Parathyroid adenoma (tissue), 2 donors: Measurements from ENCODE around the gene MRPL53.

Experiments
- H2AFZ ChIP-seq: fragments of 300-600 bp; sonication (generic); one replicate; pipeline ENCODE4 v1.7.0; 2017; ENCODE audit warnings: antibody characterized with exemption, mild to moderate bottlenecking
- H3K27ac ChIP-seq: fragments of 300-600 bp; sonication (generic); one replicate; pipeline ENCODE4 v1.7.0; 2017
- H3K27me3 ChIP-seq: fragments of 300-600 bp; sonication (generic); one replicate; pipeline ENCODE4 v1.7.0; 2017; ENCODE audit warnings: low read length; ENCODE audit not compliant: control insufficient read depth, insufficient read depth
- H3K36me3 ChIP-seq: fragments of 300-600 bp; sonication (generic); one replicate; pipeline ENCODE4 v1.7.0; 2017; ENCODE audit warnings: low read length; ENCODE audit not compliant: control insufficient read depth, insufficient read depth
- H3K4me1 ChIP-seq: fragments of 300-600 bp; sonication (generic); one replicate; pipeline ENCODE4 v1.7.0; 2017; ENCODE audit warnings: control low read depth
- H3K4me2 ChIP-seq: fragments of 300-600 bp; sonication (generic); one replicate; pipeline ENCODE4 v1.7.0; 2017; ENCODE audit warnings: low read length
- H3K4me3 ChIP-seq: fragments of 300-600 bp; sonication (generic); one replicate; pipeline ENCODE4 v1.7.0; 2017; ENCODE audit warnings: low read depth, low read length
- H3K79me2 ChIP-seq: fragments of 300-600 bp; sonication (generic); one replicate; pipeline ENCODE4 v1.7.0; 2017; ENCODE audit warnings: control low read depth
- H3K9ac ChIP-seq: fragments of 300-600 bp; sonication (generic); one replicate; pipeline ENCODE4 v1.7.0; 2017; ENCODE audit warnings: mild to moderate bottlenecking
- H3K9me3 ChIP-seq: fragments of 300-600 bp; sonication (generic); one replicate; pipeline ENCODE4 v1.7.0; 2017; ENCODE audit warnings: low read length; ENCODE audit not compliant: control insufficient read depth
- CTCF ChIP-seq: fragments of 300-600 bp; sonication (generic); IDR thresholded peaks from one replicate; pipeline ENCODE4 v1.7.0; 2017; ENCODE audit warnings: antibody characterized with exemption, mild to moderate bottlenecking
- donor health status: primary hyperparathyroidism.

The MRPL53 gene

GRCh38 chr2:74458938-74459363 is 13.5 kb downstream of the MRPL53 start:
- H3K27me3 ChIP-seq: no peaks in the 10 kb centered on the region
- H3K27ac ChIP-seq: peak overlapping the region; percentile 86
- peak overlapping the region; percentile 77 for H2AFZ ChIP-seq

GRCh38 chr2:74458132-74458937 is 14.1 kb downstream of the MRPL53 start, which contains the start of gene WBP1:
WBP1 (plus strand) TSS chr2:74458438; CDS start chr2:74458603, 165 bp downstream.
- peak within 1 kb of the TSS; percentile 78 for H3K9ac ChIP-seq
- no peak for TF ChIP-seq CTCF
- H3K27ac ChIP-seq: peak within 1 kb of the TSS; percentile 99
- peaks cover 6% of the 10 kb centered on the region for H3K79me2 ChIP-seq
- H3K4me2 ChIP-seq: peak within 1 kb of the TSS; percentile 96
- no peaks in the 10 kb centered on the region for H3K36me3 ChIP-seq
- H3K4me1 ChIP-seq: peaks cover 22% of the 10 kb centered on the region
- no peaks in the 10 kb centered on the region for H3K27me3 ChIP-seq
- no peaks in the 10 kb centered on the region for H3K9me3 ChIP-seq
- H3K4me3 ChIP-seq: peak within 1 kb of the TSS; percentile 90
- H2AFZ ChIP-seq: peak within 1 kb of the TSS; percentile 91

More at GRCh38 chr2:74458938-74459363, 13.5 kb downstream of the MRPL53 start:
- Histone ChIP-seq H3K4me3 (peak overlapping the region; percentile 90), H3K79me2 (peaks cover 7% of the 10 kb centered on the region), H3K4me2 (peak overlapping the region; percentile 93), H3K9ac (peak overlapping the region; percentile 63), H3K9me3 (no peaks in the 10 kb centered on the region), H3K36me3 (no peaks in the 10 kb centered on the region), H3K4me1 (peaks cover 24% of the 10 kb centered on the region)
- no peak for TF ChIP-seq CTCF

- H2AFZ ChIP-seq: peak overlapping the region; percentile 91
- H3K4me1 ChIP-seq: peaks cover 22% of the 10 kb centered on the region
- TF ChIP-seq CTCF: no peak
- H3K9ac ChIP-seq: peak overlapping the region; percentile 78
- no peaks in the 10 kb centered on the region for H3K9me3 ChIP-seq
- H3K4me3 ChIP-seq: peak overlapping the region; percentile 90
- H3K27ac ChIP-seq: peak overlapping the region; percentile 99
- H3K36me3 ChIP-seq: no peaks in the 10 kb centered on the region
- H3K79me2 ChIP-seq: peaks cover 6% of the 10 kb centered on the region
- H3K27me3 ChIP-seq: no peaks in the 10 kb centered on the region
- peak overlapping the region; percentile 96 for H3K4me2 ChIP-seq
These were observed 14.8 kb downstream of the MRPL53 start for GRCh38 chr2:74457549-74458131.

- H2AFZ ChIP-seq: peak overlapping the region; percentile 91
- H3K36me3 ChIP-seq: no peaks in the 10 kb centered on the region
- peak overlapping the region; percentile 90 for H3K4me3 ChIP-seq
- no peak for TF ChIP-seq CTCF
- no peaks in the 10 kb centered on the region for H3K27me3 ChIP-seq
- H3K79me2 ChIP-seq: peaks cover 6% of the 10 kb centered on the region
- peak overlapping the region; percentile 96 for H3K4me2 ChIP-seq
- H3K4me1 ChIP-seq: peaks cover 22% of the 10 kb centered on the region
- peak overlapping the region; percentile 99 for H3K27ac ChIP-seq
- H3K9ac ChIP-seq: no peak overlapping the region
- no peaks in the 10 kb centered on the region for H3K9me3 ChIP-seq
These were observed 15.3 kb downstream of the MRPL53 start for GRCh38 chr2:74457129-74457548.
